CD1c-positive myeloid dendritic cell (primary cell): Measurements from ENCODE around the gene CHPT1.
"Not testable (repeated sequence)": the region's sequence is repeated elsewhere in the genome, so short reads cannot be mapped to it uniquely, and the experiment has no call there.

Source experiments
- DNase-seq: peaks from one replicate; pipeline ENCODE4 v3.0.0-alpha.2; 2016; ENCODE audit errors: extremely low spot score

The CHPT1 gene

GRCh38 chr12:101722392-101722791, 25.0 kb downstream of the CHPT1 start:
- DNase-seq, result no peak

GRCh38 chr12:101727098-101727497, 29.7 kb downstream of the CHPT1 start:
- no peak for DNase-seq

- no peak for DNase-seq
Measured at GRCh38 chr12:101729842-101730241, 32.4 kb downstream of the CHPT1 start.

- DNase-seq, result no peak
Measured at GRCh38 chr12:101732318-101732717, 34.9 kb downstream of the CHPT1 start.

GRCh38 chr12:101733166-101733565, 35.7 kb downstream of the CHPT1 start:
- DNase-seq, result no peak

GRCh38 chr12:101734482-101734881, 37.0 kb downstream of the CHPT1 start:
- not testable (repeated sequence) for DNase-seq

- DNase-seq, result no peak
Measured at GRCh38 chr12:101737476-101737875, 40.0 kb downstream of the CHPT1 start.

GRCh38 chr12:101738920-101739665, 41.7 kb downstream of the CHPT1 start, which contains the start of gene SYCP3:
Gene SYCP3 (minus strand): TSS chr12:101739462. CDS start chr12:101737935, 1,527 bp downstream.
- no peak for DNase-seq

- DNase-seq, result no peak
Measured at GRCh38 chr12:101740566-101740965, 43.1 kb downstream of the CHPT1 start.

- DNase-seq, result no peak
Measured at GRCh38 chr12:101740980-101741379, 43.5 kb downstream of the CHPT1 start.

- no peak for DNase-seq
Measured at GRCh38 chr12:101743242-101743641, 45.8 kb downstream of the CHPT1 start.

GRCh38 chr12:101743724-101744472, 46.5 kb downstream of the CHPT1 start:
- DNase-seq, result no peak

GRCh38 chr12:101745481-101745880, 48.0 kb downstream of the CHPT1 start:
- DNase-seq, result no peak

GRCh38 chr12:101746196-101746595, 48.8 kb downstream of the CHPT1 start:
- no peak for DNase-seq

- DNase-seq, result no peak
Measured at GRCh38 chr12:101746661-101747060, 49.2 kb downstream of the CHPT1 start.

- DNase-seq, result peak; percentile 18
Measured at GRCh38 chr12:101747697-101748096, 50.3 kb downstream of the CHPT1 start.

GRCh38 chr12:101748907-101749306, 51.5 kb downstream of the CHPT1 start:
- no peak for DNase-seq

GRCh38 chr12:101749657-101750056, 52.2 kb downstream of the CHPT1 start:
- no peak for DNase-seq

- DNase-seq, result peak; percentile 37
Measured at GRCh38 chr12:101750152-101750551, 52.7 kb downstream of the CHPT1 start.

- peak; percentile 46 for DNase-seq
Measured at GRCh38 chr12:101759396-101760047, 62.1 kb downstream of the CHPT1 start.

GRCh38 chr12:101761350-101761749, 63.9 kb downstream of the CHPT1 start:
- peak; percentile 44 for DNase-seq

GRCh38 chr12:101761781-101762180, 64.3 kb downstream of the CHPT1 start:
- no peak for DNase-seq
